Endothelial cell of umbilical vein (primary cell): Measurements from ENCODE around the gene RHOF. TPM values are rescaled to one million over a fixed set of nuclear protein-coding genes. Genes with fewer than 3 reads are reported as not detected.
A peak's percentile ranks its signal among the peaks of the same experiment; 100 is the strongest.

Experiments used
- BruUV-seq: library from RNA; stranded (reverse); fragments of 400-500 nt; replicated peaks from 2 replicates; lab custom pipeline; 2021; lab: Mats Ljungman, UMichigan
- CTCF ChIA-PET: fragments of 300-600, 350-600 bp; sonication (Branson Sonifier 250); formaldehyde crosslinking; loops from one replicate; lab custom pipeline; 2021; ENCODE audit warnings: antibody characterized with exemption, inconsistent platforms; lab: Charles Lee
- POLR2A ChIA-PET: fragments of 300-600, 350-600 bp; sonication (Branson Sonifier 250); formaldehyde crosslinking; loops from one replicate; lab custom pipeline; 2021; ENCODE audit warnings: antibody characterized with exemption, inconsistent platforms; lab: Charles Lee
- DNase-seq: peaks from one replicate; pipeline ENCODE4 v3.0.0-alpha.2; 2011; ENCODE audit warnings: low read depth, low spot score
- FAIRE-seq: peaks from 2 replicates; lab custom pipeline; 2011; peaks lifted over from hg19 to GRCh38; lab: Jason Lieb, UNC
- H2AFZ ChIP-seq: 2 replicates; pipeline ENCODE4 v1.6.0; 2012; ENCODE audit warnings: low read depth, low read length, control low read depth, inconsistent platforms
- H3K27ac ChIP-seq: 2 replicates; pipeline ENCODE4 v1.5.1; 2011; ENCODE audit warnings: low read depth, mild to moderate bottlenecking, control low read depth, low read length, moderate library complexity; ENCODE audit not compliant: insufficient read depth
- H3K27me3 ChIP-seq, 2 experiments: 2 replicates each; pipeline versions ENCODE4 v1.6.0 to v1.6.1; 2011; ENCODE audit warnings: low read length in 2 of 2, mixed read lengths in 1 of 2; ENCODE audit not compliant: control insufficient read depth in 2 of 2, insufficient read depth in 2 of 2
- H3K36me3 ChIP-seq, 2 experiments: 2 replicates in 1 of 2; 3 replicates in 1 of 2; pipeline ENCODE4 v1.5.1; 2011; ENCODE audit warnings: low read length in 2 of 2, mild to moderate bottlenecking in 1 of 2, moderate library complexity in 1 of 2; ENCODE audit not compliant: control insufficient read depth in 2 of 2, insufficient read depth in 2 of 2; ENCODE audit errors: extremely low read depth in 1 of 2
- H3K4me1 ChIP-seq: 3 replicates; pipeline ENCODE4 v1.5.1; 2011; ENCODE audit warnings: mild to moderate bottlenecking, low read length; ENCODE audit not compliant: control insufficient read depth, insufficient read depth; ENCODE audit errors: extremely low read depth
- H3K4me2 ChIP-seq: 2 replicates; pipeline ENCODE4 v1.6.1; 2011; ENCODE audit warnings: low read length, control low read depth, mixed read lengths; ENCODE audit not compliant: insufficient read depth
- H3K4me3 ChIP-seq, 3 experiments: fragments of 200-600 bp in 1 of 3; sonication (generic), shearing (Covaris generic) in 1 of 3; replicated peaks in 1 of 3; 2 replicates each; pipeline ENCODE4 v1.5.1; 2011 to 2016; ENCODE audit warnings: control low read depth in 3 of 3, low read length in 3 of 3, mild to moderate bottlenecking in 2 of 3, inconsistent platforms in 1 of 3, low read depth in 1 of 3, moderate library complexity in 1 of 3; ENCODE audit not compliant: insufficient read depth in 1 of 3
- H3K79me2 ChIP-seq: 2 replicates; pipeline ENCODE4 v1.6.0; 2012; ENCODE audit warnings: low read length, inconsistent platforms; ENCODE audit not compliant: control insufficient read depth, insufficient read depth
- H3K9ac ChIP-seq: replicated peaks from 2 replicates; pipeline ENCODE3; 2011; ENCODE audit warnings: low read length, control low read depth; ENCODE audit not compliant: insufficient read depth; ENCODE audit errors: extremely low read depth
- H3K9me1 ChIP-seq: replicated peaks from 3 replicates; pipeline ENCODE4 v1.6.0; 2011; ENCODE audit warnings: mild to moderate bottlenecking, low read length; ENCODE audit not compliant: control insufficient read depth, insufficient read depth; ENCODE audit errors: extremely low read depth
- H3K9me3 ChIP-seq: replicated peaks from 2 replicates; pipeline ENCODE4 v1.5.1; 2012; ENCODE audit warnings: low read length, inconsistent platforms; ENCODE audit not compliant: control insufficient read depth, insufficient read depth
- H4K20me1 ChIP-seq: replicated peaks from 2 replicates; pipeline ENCODE3; 2011; ENCODE audit warnings: mild to moderate bottlenecking, low read length; ENCODE audit not compliant: control insufficient read depth, insufficient read depth; ENCODE audit errors: extremely low read depth
- GATA2 ChIP-seq: IDR thresholded peaks from 2 replicates; pipeline ENCODE4 v1.7.0; 2011; ENCODE audit warnings: low read depth, mild to moderate bottlenecking, moderate library complexity, mixed read lengths, low read length; ENCODE audit not compliant: insufficient read length, insufficient read depth
- JUN ChIP-seq: IDR thresholded peaks from 2 replicates; pipeline ENCODE4 v1.6.1; 2011; ENCODE audit warnings: borderline replicate concordance, low read depth; ENCODE audit not compliant: insufficient read length, insufficient read depth
- MYC ChIP-seq: IDR thresholded peaks from one replicate; pipeline ENCODE4 v1.6.1; 2011; ENCODE audit warnings: mild to moderate bottlenecking, low read depth, low read length
- POLR2A ChIP-seq: IDR thresholded peaks from 2 replicates; pipeline ENCODE4 v1.6.1; 2012; ENCODE audit warnings: low read depth, mild to moderate bottlenecking, control low read depth, low read length
- POLR2AphosphoS5 ChIP-seq: IDR thresholded peaks from 2 replicates; pipeline ENCODE4 v1.6.1; 2012; ENCODE audit warnings: low read depth, mild to moderate bottlenecking, control low read depth, low read length, moderate library complexity; ENCODE audit not compliant: insufficient read depth
- dilution Hi-C: fragments of 300-500 bp; cut with MboI; formaldehyde crosslinking; loops from one replicate; pipeline ENCODE4 v1.15.0; 2019; ENCODE audit warnings: low sequenced_read_pairs; ENCODE audit not compliant: extremely low pct_ligation_motif_present
- intact Hi-C: fragments of 100-400 bp; cut with micrococcal nuclease; formaldehyde crosslinking; loops from one replicate; pipeline ENCODE4 v1.10.0; 2022
- polyA plus RNA-seq, 4 experiments: library from polyadenylated mRNA; depleted of rRNA in 3 of 4; stranded (reverse) in 3 of 4; unstranded in 1 of 4; fragments of >200 nt; gene quantifications; 2 replicates each; pipeline versions ENCODE4 v1.2.1 to v1.2.3, GENCODE V29; 2011 to 2012; ENCODE audit warnings: missing spikeins in 1 of 4
- total RNA-seq: library from RNA; stranded (reverse); gene quantifications from 2 replicates; pipeline ENCODE4 v1.2.3, GENCODE V29; 2021
- TF ChIP-seq, protein P1 (sequence below), 2 donors: IDR thresholded peaks; 1 replicate in 1 of 2; 2 replicates in 1 of 2; pipeline ENCODE4 v1.5.1; 2011; ENCODE audit warnings: low read length in 2 of 2, mild to moderate bottlenecking in 2 of 2, moderate library complexity in 2 of 2, control low read depth in 1 of 2, inconsistent platforms in 1 of 2, low read depth in 1 of 2; ENCODE audit not compliant: insufficient read depth in 1 of 2; ENCODE audit errors: extremely low read depth in 1 of 2

Gene RHOF
- total and polyA plus RNA-seq, 2 donors (not counting 3 experiments of a cell fraction or from before 2014, with no cell fraction given), result 9.3 to 22.3 TPM

- Histone ChIP-seq H3K9me1 (no peaks in the 10 kb centered on the region), H3K9ac (peak overlapping the region; percentile 98), H3K27ac (peak overlapping the region; percentile 93), H4K20me1 (no peaks in the 10 kb centered on the region), H3K27me3 (no peaks in the 10 kb centered on the region), H3K4me2 (peak overlapping the region; percentile 87), H3K79me2 (peaks cover 59% of the 10 kb centered on the region), H3K9me3 (no peaks in the 10 kb centered on the region), H2AFZ (no peak overlapping the region), H3K36me3 (peaks cover 0 to 7% of the 10 kb centered on the region in 2 experiments), H3K4me1 (peaks cover 42% of the 10 kb centered on the region), H3K4me3 (peak overlapping the region; percentile 13 to 81 (median 79))
- TF ChIP-seq POLR2AphosphoS5, result peak; percentile 12
- no peak for TF ChIP-seq GATA2
- intact Hi-C loops (no loop called here), dilution Hi-C loops (no loop called here)
- FAIRE-seq (no peak), DNase-seq (peak; percentile 80)
- ChIA-PET CTCF (interaction anchor here (1.5 to 12.8 kb wide), 4 partner anchors 4 to 87 kb away, joined by 4 to 774 read pairs (median 390); partner anchors contain the start of genes PSMD9, RHOF and SETD1B), POLR2A (interaction anchor here (0.5 to 3.3 kb wide), 6 partner anchors 8 to 424 kb away, joined by 3 to 20 read pairs (median 5); partner anchors contain the start of gene RHOF)
- BruUV-seq, result no TSS peak
Measured at GRCh38 chr12:121801595-121802484, 8.4 kb upstream of the RHOF start.

DNA sequence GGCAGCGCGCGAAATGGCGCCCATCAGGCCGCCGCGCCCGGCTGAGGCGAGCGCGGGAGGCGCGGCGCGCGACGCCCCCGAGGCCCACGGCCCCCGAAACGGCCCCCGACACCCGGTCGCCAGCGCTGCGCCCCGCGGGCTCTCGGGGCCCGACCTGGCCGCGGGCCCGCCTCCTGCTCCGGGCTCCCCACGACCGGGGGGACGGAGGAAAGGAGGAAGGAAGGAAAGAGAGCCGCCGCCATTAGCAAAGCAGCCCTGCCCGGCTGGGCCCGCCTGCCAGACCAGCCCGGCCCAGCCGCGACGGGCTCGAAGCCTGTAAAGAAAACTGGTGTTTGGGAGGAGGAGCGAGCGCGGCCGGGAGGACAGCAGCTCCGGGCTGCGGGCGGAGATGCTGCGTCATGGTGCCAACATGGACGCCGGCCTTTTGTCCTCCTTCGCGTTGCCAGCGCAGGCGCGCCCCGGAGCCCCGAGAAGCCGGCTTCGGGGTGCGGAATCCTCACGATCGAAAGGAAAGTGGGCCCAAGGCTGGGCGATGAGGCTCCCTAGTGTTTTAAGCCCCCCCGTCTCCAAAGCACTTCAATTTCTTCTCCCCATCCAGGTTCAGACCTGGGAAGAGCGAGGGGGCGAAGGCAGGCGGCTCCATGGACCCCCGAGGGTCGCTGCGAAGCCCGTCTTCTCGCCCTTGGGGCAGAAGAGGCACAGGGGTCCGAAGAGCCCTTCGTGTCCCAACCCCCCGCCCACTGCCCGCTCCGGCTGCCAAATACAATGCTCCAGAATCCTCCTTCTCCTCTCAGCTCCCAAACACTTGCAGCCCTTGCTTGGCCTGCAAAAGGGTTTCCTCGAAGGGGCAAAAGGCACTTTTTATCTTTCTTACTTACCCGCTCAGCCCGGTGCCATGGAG lies 7.5 kb upstream of the RHOF start:
- no peaks in the 10 kb centered on the region for H4K20me1 ChIP-seq
- ChIA-PET CTCF (interaction anchor here (1.5 to 12.7 kb wide), 3 partner anchors 7 to 88 kb away, joined by 4 to 774 read pairs (median 7); partner anchors contain the start of genes PSMD9 and SETD1B), POLR2A (interaction anchor here (0.6 to 3.3 kb wide), 3 partner anchors 10 to 425 kb away, joined by 3 to 20 read pairs (median 4); no protein-coding TSS in a partner anchor)
- peak overlapping the region; percentile 93 for H3K27ac ChIP-seq
- TSS peak; percentile 65 for BruUV-seq
- dilution Hi-C loops (no loop called here), intact Hi-C loops (no loop called here)
- peak overlapping the region; percentile 98 for H3K9ac ChIP-seq
- TF ChIP-seq POLR2AphosphoS5 (peak; percentile 79), POLR2A (peak; percentile 83), MYC (no peak), JUN (no peak)
- TF ChIP-seq, protein P1, sequence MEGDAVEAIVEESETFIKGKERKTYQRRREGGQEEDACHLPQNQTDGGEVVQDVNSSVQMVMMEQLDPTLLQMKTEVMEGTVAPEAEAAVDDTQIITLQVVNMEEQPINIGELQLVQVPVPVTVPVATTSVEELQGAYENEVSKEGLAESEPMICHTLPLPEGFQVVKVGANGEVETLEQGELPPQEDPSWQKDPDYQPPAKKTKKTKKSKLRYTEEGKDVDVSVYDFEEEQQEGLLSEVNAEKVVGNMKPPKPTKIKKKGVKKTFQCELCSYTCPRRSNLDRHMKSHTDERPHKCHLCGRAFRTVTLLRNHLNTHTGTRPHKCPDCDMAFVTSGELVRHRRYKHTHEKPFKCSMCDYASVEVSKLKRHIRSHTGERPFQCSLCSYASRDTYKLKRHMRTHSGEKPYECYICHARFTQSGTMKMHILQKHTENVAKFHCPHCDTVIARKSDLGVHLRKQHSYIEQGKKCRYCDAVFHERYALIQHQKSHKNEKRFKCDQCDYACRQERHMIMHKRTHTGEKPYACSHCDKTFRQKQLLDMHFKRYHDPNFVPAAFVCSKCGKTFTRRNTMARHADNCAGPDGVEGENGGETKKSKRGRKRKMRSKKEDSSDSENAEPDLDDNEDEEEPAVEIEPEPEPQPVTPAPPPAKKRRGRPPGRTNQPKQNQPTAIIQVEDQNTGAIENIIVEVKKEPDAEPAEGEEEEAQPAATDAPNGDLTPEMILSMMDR (IDR thresholded peaks at IDR 0.05; ENCODE audit: extremely low read depth in 1 of 2, insufficient read depth in 1 of 2, low read depth in 1 of 2, low read length in 2 of 2), result no peak
- H3K9me1 ChIP-seq, result no peaks in the 10 kb centered on the region
- FAIRE-seq, result no peak
- H3K4me2 ChIP-seq, result peak overlapping the region; percentile 87
- H3K27me3 ChIP-seq, result no peaks in the 10 kb centered on the region
- H3K4me1 ChIP-seq, result peaks cover 37% of the 10 kb centered on the region
- peak; percentile 53 for DNase-seq
- peaks cover 2 to 10% of the 10 kb centered on the region in 2 experiments for H3K36me3 ChIP-seq
- H2AFZ ChIP-seq, result no peak overlapping the region
- peaks cover 57% of the 10 kb centered on the region for H3K79me2 ChIP-seq
- H3K9me3 ChIP-seq, result no peaks in the 10 kb centered on the region
- H3K4me3 ChIP-seq, result peak overlapping the region; percentile 13 to 81 (median 79)
